ENCODE data around the gene PWP2.

GRCh38 chr21:44070391-44070790 is 36.8 kb upstream of the PWP2 start:
- TF ChIP-seq, protein P1, sequence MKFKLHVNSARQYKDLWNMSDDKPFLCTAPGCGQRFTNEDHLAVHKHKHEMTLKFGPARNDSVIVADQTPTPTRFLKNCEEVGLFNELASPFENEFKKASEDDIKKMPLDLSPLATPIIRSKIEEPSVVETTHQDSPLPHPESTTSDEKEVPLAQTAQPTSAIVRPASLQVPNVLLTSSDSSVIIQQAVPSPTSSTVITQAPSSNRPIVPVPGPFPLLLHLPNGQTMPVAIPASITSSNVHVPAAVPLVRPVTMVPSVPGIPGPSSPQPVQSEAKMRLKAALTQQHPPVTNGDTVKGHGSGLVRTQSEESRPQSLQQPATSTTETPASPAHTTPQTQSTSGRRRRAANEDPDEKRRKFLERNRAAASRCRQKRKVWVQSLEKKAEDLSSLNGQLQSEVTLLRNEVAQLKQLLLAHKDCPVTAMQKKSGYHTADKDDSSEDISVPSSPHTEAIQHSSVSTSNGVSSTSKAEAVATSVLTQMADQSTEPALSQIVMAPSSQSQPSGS (IDR thresholded peaks at IDR 0.05; ENCODE audit: low read length): no peak
- no peak for TF ChIP-seq CREB1 (IDR thresholded peaks at IDR 0.05; ENCODE audit: low read depth)
- TF ChIP-seq FOXM1 (IDR thresholded peaks at IDR 0.05; ENCODE audit: low read depth, low read length): no peak
- TF ChIP-seq, protein P2, sequence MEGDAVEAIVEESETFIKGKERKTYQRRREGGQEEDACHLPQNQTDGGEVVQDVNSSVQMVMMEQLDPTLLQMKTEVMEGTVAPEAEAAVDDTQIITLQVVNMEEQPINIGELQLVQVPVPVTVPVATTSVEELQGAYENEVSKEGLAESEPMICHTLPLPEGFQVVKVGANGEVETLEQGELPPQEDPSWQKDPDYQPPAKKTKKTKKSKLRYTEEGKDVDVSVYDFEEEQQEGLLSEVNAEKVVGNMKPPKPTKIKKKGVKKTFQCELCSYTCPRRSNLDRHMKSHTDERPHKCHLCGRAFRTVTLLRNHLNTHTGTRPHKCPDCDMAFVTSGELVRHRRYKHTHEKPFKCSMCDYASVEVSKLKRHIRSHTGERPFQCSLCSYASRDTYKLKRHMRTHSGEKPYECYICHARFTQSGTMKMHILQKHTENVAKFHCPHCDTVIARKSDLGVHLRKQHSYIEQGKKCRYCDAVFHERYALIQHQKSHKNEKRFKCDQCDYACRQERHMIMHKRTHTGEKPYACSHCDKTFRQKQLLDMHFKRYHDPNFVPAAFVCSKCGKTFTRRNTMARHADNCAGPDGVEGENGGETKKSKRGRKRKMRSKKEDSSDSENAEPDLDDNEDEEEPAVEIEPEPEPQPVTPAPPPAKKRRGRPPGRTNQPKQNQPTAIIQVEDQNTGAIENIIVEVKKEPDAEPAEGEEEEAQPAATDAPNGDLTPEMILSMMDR (IDR thresholded peaks at IDR 0.05 in 2 of 3, conservative IDR thresholded peaks at IDR 0.05 in 1 of 3; ENCODE audit: control insufficient read depth in 2 of 3, extremely low read depth in 1 of 3, insufficient read depth in 1 of 3, low read depth in 3 of 3, low read length in 3 of 3): no peak
- no peak for TF ChIP-seq POLR2AphosphoS5 (IDR thresholded peaks at IDR 0.05; ENCODE audit: low read length)
- TF ChIP-seq BRCA1 (IDR thresholded peaks at IDR 0.05; ENCODE audit: low read depth, low read length): no peak
- TF ChIP-seq MXI1 (IDR thresholded peaks at IDR 0.05; ENCODE audit: low read depth, low read length): no peak
- no peak for TF ChIP-seq NFIC (IDR thresholded peaks at IDR 0.05; ENCODE audit: low read depth, low read length)
- no peak for TF ChIP-seq RFX5 (IDR thresholded peaks at IDR 0.05; ENCODE audit: low read depth, low read length)
- no peak for TF ChIP-seq YY1 (IDR thresholded peaks at IDR 0.05; ENCODE audit: low read depth, low read length)
- TF ChIP-seq, protein P3, sequence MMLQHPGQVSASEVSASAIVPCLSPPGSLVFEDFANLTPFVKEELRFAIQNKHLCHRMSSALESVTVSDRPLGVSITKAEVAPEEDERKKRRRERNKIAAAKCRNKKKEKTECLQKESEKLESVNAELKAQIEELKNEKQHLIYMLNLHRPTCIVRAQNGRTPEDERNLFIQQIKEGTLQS (IDR thresholded peaks at IDR 0.05; ENCODE audit: borderline replicate concordance, extremely low read depth, low read depth, low read length): no peak
- TF ChIP-seq HDGF (IDR thresholded peaks at IDR 0.05): no peak
- no peak for TF ChIP-seq ZZZ3 (IDR thresholded peaks at IDR 0.05; ENCODE audit: control insufficient read depth, insufficient read length, low read depth)
